IPS DF 6.9 (cell line): ENCODE data around the gene ZSCAN21.

Experiments used
- DNase-seq: peaks from one replicate; pipeline ENCODE4 v3.0.0-alpha.2; 2013; ENCODE audit warnings: low read depth, low spot score
- H3K27ac ChIP-seq: one replicate; pipeline ENCODE4 v1.5.1; 2013; ENCODE audit warnings: low read length, control low read depth
- H3K27me3 ChIP-seq: 2 replicates; pipeline ENCODE4 v1.6.1; 2013; ENCODE audit warnings: mild to moderate bottlenecking, low read length; ENCODE audit not compliant: control insufficient read depth, insufficient read depth
- H3K36me3 ChIP-seq: 2 replicates; pipeline ENCODE4 v1.6.1; 2013; ENCODE audit warnings: low read length; ENCODE audit not compliant: control insufficient read depth, insufficient read depth
- H3K4me1 ChIP-seq: 2 replicates; pipeline ENCODE4 v1.6.1; 2013; ENCODE audit warnings: low read length; ENCODE audit not compliant: control insufficient read depth, insufficient read depth
- H3K4me3 ChIP-seq: 2 replicates; pipeline ENCODE4 v1.5.1; 2013; ENCODE audit warnings: mild to moderate bottlenecking, low read length
- H3K9me3 ChIP-seq: 2 replicates; pipeline ENCODE4 v1.6.1; 2013; ENCODE audit warnings: low read length, inconsistent platforms; ENCODE audit not compliant: control insufficient read depth, insufficient read depth
- WGBS: extraction: QIAGEN DNeasy Blood & Tissue Kit; methylation state at CpG from one replicate; pipeline ENCODE4 v1.1.7; 2013; ENCODE audit warnings: mixed read lengths, missing lambda C conversion rate; ENCODE audit not compliant: insufficient read length, insufficient coverage; 5-methylcytosine and 5-hydroxymethylcytosine counted together

ZSCAN21 gene

DNA sequence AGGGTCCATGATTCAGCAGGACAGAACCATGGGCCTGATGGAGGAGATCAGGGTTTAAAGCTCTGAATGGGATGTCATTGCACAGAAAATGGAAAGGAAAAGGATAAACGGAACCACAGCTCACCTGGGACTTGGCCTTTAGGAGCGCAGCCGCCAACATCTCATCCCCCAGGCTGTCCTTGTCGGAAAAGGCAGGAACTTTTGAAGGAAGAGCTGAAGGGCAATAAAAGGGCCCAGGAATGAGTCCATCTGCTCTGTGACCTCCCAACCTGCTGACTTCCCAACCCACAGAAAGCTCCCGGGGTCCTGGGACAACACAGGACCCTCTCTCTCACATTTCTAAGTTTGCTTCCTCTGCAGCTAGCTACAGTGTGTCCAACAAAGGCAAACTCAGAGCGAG, 25.8 kb downstream of the ZSCAN21 start:
- Histone ChIP-seq H3K27ac (no peak overlapping the region), H3K9me3 (peaks cover 22% of the 10 kb centered on the region), H3K4me1 (peaks cover 3% of the 10 kb centered on the region; the same call in 1 of the 2 replicates), H3K36me3 (peaks cover 63% of the 10 kb centered on the region), H3K4me3 (no peak overlapping the region), H3K27me3 (no peaks in the 10 kb centered on the region)
- no CpG with 5 or more reads among the region's 6 CpGs for WGBS
- no peak for DNase-seq

DNA sequence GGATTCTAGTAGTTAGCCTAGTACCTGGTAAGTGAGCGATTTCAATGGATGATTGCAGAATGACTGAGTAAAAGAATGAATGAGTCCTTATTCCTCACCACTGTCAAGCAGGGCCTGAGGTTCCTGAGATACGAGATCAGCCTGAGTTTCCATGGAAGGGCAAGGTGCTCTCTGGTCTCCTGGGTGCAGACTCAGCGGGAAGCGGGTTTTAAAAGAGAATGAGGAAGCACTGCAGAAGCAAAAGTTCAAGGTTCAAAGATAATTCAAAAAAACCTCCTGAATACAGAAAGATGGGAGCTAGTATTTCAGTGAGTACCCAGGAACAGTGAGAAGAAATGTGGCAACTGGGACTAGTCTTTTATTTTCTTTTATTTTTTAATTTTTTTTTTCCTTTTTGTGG, 27.6 kb downstream of the ZSCAN21 start:
- peaks cover 3% of the 10 kb centered on the region; the same call in 1 of the 2 replicates for H3K4me1 ChIP-seq
- no peak for DNase-seq
- no peak overlapping the region for H3K27ac ChIP-seq
- H3K27me3 ChIP-seq, result no peaks in the 10 kb centered on the region
- H3K4me3 ChIP-seq, result no peak overlapping the region
- peaks cover 5% of the 10 kb centered on the region for H3K9me3 ChIP-seq
- peaks cover 45% of the 10 kb centered on the region for H3K36me3 ChIP-seq
- no CpG with 5 or more reads among the region's 4 CpGs for WGBS

DNA sequence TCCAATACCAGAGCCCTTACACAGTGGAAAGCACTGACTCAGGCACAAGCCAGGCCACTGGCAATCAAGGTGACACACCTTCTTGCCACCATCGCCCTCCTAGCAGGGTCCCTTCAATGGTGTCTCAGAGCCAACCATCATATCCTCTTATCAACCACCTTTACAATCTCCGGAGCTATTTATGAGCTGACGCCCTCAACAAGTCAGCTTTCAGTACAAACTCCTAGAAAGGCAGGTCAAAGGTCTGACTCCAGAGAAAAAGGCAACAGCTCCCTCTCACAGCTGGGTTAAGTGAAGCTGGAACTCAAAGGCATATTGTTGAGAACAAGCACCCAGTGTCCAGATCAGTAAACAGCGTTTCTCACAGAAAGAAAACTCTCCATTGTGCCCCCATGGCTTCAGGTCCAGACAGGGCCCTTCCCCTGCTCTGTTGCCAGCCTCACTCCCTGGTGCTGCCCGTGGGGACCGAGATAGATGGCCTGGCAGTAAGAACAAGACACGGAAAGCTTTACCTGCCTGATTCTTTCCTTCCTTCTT, 29.5 kb downstream of the ZSCAN21 start:
- peaks cover 29% of the 10 kb centered on the region for H3K36me3 ChIP-seq
- WGBS, result no CpG with 5 or more reads among the region's 7 CpGs

DNA sequence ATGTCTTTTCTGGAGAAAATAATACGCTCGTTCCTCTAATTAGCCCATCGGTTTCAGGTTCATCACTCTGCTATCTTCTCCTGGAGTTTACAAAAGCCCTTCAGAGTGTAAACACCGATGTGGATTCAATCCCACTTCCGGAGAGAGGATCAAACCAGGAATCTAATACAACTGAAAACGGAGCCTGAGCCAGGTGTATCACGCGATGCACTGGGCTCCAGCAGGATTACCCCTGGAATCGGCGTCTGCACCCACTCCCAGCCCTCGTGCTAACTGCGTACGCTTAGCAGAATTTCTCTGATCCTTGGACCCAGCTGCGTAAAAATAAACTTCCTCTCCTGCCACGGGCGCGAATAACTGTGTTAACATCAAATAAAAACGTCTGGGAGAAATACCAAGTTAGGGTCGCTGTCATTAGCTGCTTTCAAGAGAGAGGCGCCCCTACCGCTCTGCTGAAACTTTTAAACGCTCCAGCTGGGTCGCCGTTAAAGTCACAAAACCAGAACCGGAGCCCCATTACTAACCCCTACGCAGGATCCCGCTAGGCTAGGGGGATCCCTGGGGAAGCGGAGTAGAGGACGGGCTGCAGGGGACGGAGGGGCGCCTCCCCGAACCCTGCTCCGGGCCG, 31.4 kb downstream of the ZSCAN21 start:
- no peak for DNase-seq
- WGBS, result no CpG with 5 or more reads among the region's 34 CpGs

More for the DNA sequence above, 29.5 kb downstream of the ZSCAN21 start:
- Histone ChIP-seq H3K4me3 (no peak overlapping the region), H3K27me3 (no peaks in the 10 kb centered on the region), H3K27ac (no peak overlapping the region), H3K9me3 (no peaks in the 10 kb centered on the region), H3K4me1 (peaks cover 3% of the 10 kb centered on the region; the same call in 1 of the 2 replicates)
- DNase-seq, result no peak

DNA sequence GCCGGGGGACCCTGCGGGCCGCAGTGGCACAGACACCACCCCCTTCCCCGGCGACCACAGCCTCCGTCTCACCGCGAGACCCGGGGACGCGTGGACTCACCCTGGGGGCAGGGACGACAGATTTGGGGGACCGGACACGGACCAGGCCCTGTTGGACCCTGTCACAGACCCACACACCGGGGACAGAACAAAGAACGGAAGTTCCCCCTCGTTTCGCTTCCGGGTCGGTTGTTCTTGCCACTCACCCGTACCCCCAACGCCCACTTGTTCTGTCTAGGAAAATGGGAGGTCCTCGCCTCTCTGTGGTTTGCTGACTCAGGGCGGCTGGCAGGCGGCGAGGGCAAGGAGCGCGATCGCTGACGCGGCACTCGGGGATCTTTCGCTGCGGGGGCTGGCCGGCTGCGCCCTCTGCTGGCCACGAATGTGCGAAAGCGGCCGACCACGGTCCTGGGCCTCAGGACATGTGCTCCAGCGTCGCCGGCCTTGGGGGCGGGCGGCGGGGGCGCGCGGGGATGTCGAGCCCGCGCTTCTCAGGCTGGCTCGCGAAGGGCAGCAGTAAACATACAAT, 32.0 kb downstream of the ZSCAN21 start, which contains the start of gene ZNF3:
Gene ZNF3 (minus strand): TSS at position 189 of the 568 bp plus-strand sequence. CDS start 4,366 bp downstream, outside the sequence.
- H3K36me3 ChIP-seq, result peaks cover 10% of the 10 kb centered on the region; the same call in 1 of the 2 replicates
- peaks cover 3% of the 10 kb centered on the region; the same call in 1 of the 2 replicates for H3K4me1 ChIP-seq
- WGBS, result no CpG with 5 or more reads among the region's 55 CpGs
- no peaks in the 10 kb centered on the region for H3K27me3 ChIP-seq
- H3K4me3 ChIP-seq, result peak within 1 kb of the TSS; percentile 96
- H3K9me3 ChIP-seq, result no peaks in the 10 kb centered on the region
- H3K27ac ChIP-seq, result no peak within 1 kb of the TSS
- peak; percentile 98 for DNase-seq

More for the DNA sequence above, 31.4 kb downstream of the ZSCAN21 start:
- Histone ChIP-seq H3K4me3 (peak overlapping the region; percentile 96), H3K9me3 (no peaks in the 10 kb centered on the region), H3K4me1 (peaks cover 3% of the 10 kb centered on the region; the same call in 1 of the 2 replicates), H3K27ac (no peak overlapping the region), H3K36me3 (peaks cover 13% of the 10 kb centered on the region; the same call in 1 of the 2 replicates), H3K27me3 (no peaks in the 10 kb centered on the region)

DNA sequence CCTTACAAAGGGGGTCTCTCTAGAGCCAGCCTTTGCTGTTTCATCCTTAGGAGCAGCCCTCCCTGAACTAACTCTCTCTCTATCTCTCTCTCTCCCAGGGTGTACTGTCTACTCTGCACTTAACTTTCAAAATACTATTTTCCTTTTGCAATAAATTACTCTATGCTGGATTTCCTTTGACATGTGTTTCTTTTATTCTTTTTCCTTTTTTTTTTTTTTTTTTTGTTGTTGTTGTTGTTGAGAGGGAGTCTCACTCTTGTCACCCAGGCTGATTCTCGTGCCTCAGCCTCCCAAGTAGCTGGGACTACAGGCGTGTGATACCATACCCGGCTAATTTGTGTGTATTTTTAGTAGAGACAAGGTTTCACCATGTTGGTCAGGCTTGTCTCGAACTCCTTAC, 33.4 kb downstream of the ZSCAN21 start:
- H3K4me1 ChIP-seq, result peaks cover 3% of the 10 kb centered on the region; the same call in 1 of the 2 replicates
- H3K4me3 ChIP-seq, result no peak overlapping the region
- H3K9me3 ChIP-seq, result no peaks in the 10 kb centered on the region
- H3K27me3 ChIP-seq, result no peaks in the 10 kb centered on the region
- no peak overlapping the region for H3K27ac ChIP-seq
- peaks cover 4% of the 10 kb centered on the region; the same call in 1 of the 2 replicates for H3K36me3 ChIP-seq
- WGBS, result no CpG with 5 or more reads among the region's 4 CpGs
- DNase-seq, result no peak

DNA sequence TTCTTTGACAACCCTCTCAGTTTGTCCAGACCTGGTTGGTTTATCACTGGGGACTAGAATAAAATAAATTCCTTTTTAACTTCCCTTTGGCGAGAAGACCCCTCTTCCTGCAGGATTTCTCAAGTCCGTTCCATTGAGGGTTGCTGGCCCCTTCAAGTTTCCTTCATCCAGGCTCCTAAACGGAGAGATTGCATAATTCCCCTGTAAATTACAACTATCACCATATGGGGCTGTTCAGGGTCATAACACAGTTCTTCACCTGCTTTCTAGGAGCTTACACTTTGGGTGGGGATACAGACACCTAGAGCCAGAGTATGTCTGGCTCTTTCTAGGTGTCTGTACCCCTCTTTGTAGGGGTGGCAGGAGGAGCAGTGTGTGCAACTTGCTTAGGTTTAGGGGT, 35.9 kb downstream of the ZSCAN21 start:
- Histone ChIP-seq H3K4me1 (no peaks in the 10 kb centered on the region), H3K4me3 (no peak overlapping the region), H3K9me3 (no peaks in the 10 kb centered on the region), H3K27ac (no peak overlapping the region), H3K36me3 (peaks cover 3% of the 10 kb centered on the region; the same call in 1 of the 2 replicates), H3K27me3 (no peaks in the 10 kb centered on the region)
- no CpG with 5 or more reads among the region's 3 CpGs for WGBS
- DNase-seq, result no peak

DNA sequence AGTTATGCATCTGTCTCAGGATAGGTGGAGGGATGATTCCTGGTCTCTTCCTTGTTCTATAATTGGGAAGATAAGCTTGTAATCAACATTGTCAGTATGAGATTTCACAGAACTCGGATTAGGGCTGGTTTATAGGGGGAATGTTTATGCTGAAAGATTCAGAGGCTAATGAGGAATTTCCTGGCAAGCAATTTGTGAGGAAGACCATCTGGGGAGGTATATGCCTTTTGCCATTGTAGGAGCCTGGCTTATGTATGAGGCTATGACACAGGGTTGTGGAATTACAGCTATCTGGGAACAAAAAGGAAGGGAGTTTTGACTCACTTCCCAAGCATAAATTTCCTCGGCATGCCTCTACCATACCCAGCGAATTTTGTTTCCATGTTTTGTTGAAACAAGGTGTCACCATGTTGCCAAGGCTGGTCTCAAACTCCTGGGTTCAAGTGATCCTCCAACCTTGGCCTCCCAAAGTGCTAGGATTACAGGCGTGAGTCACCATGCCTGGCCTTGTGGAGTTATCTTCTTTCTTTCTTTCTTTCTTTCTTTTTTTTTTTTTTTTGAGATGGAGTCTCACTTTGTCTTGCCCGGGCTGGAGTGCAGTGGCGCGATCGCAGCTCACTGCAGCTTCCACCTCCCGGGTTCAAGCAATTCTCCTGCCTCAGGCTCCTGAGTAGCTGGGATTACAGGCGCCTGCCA, 37.6 kb downstream of the ZSCAN21 start:
- DNase-seq, result no peak
- peaks cover 17% of the 10 kb centered on the region; the same call in 1 of the 2 replicates for H3K36me3 ChIP-seq
- WGBS, result no CpG with 5 or more reads among the region's 10 CpGs
- no peak overlapping the region for H3K27ac ChIP-seq
- no peak overlapping the region for H3K4me3 ChIP-seq
- no peaks in the 10 kb centered on the region for H3K4me1 ChIP-seq
- H3K27me3 ChIP-seq, result no peaks in the 10 kb centered on the region
- no peaks in the 10 kb centered on the region for H3K9me3 ChIP-seq

DNA sequence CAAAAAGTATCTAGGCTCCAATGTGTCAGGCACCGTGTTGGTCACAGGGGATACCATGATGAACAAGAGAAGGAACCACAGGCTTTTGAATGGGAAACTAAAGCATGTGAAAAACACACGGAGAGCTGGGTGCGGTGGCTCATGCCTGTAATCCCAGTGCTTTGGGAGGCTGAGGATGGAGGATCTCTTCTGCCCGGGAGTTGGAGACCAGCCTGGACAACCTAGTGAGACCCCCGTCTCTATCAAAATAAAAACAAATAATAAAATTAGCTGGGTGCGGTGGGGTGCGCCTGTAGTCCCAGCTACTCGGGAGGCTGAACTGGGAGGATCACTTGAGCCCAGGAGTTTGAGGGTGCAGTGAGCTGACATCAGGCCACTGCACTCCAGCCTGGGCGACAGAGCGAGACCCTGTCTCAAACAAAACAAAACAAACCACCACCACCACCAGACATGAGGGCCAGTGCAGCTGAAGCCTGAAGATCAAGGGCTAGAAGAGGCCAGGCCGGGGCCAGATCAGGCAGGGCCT, 38.6 kb downstream of the ZSCAN21 start:
- Histone ChIP-seq H3K4me1 (no peaks in the 10 kb centered on the region), H3K27me3 (no peaks in the 10 kb centered on the region), H3K36me3 (peaks cover 26% of the 10 kb centered on the region), H3K27ac (no peak overlapping the region), H3K9me3 (no peaks in the 10 kb centered on the region), H3K4me3 (peak overlapping the region; percentile 88; the same call in 1 of the 2 replicates)
- no CpG with 5 or more reads among the region's 11 CpGs for WGBS
- DNase-seq, result no peak
